SK-N-SH treated with all-trans-retinoic acid at 6 μM for 48 hours (cell line): ENCODE data around the gene DENND4B.

Experiments used
- CREB5 ChIP-seq: fragments of 250-450 bp; sonication (Bioruptor Pico); IDR thresholded peaks from 2 replicates; pipeline ENCODE4 v1.5.1; 2020; ENCODE audit warnings: low read depth, mild to moderate bottlenecking, moderate library complexity
- CSDC2 ChIP-seq: fragments of 250-450 bp; sonication (Bioruptor Pico); IDR thresholded peaks from 2 replicates; pipeline ENCODE4 v1.5.0; 2020; ENCODE audit warnings: mild to moderate bottlenecking, moderate library complexity
- ZNF8 ChIP-seq: fragments of 450-650 bp; formaldehyde crosslinking; IDR thresholded peaks from 2 replicates; pipeline ENCODE4 v1.5.0; 2020; ENCODE audit warnings: mild to moderate bottlenecking, moderate library complexity

DNA sequence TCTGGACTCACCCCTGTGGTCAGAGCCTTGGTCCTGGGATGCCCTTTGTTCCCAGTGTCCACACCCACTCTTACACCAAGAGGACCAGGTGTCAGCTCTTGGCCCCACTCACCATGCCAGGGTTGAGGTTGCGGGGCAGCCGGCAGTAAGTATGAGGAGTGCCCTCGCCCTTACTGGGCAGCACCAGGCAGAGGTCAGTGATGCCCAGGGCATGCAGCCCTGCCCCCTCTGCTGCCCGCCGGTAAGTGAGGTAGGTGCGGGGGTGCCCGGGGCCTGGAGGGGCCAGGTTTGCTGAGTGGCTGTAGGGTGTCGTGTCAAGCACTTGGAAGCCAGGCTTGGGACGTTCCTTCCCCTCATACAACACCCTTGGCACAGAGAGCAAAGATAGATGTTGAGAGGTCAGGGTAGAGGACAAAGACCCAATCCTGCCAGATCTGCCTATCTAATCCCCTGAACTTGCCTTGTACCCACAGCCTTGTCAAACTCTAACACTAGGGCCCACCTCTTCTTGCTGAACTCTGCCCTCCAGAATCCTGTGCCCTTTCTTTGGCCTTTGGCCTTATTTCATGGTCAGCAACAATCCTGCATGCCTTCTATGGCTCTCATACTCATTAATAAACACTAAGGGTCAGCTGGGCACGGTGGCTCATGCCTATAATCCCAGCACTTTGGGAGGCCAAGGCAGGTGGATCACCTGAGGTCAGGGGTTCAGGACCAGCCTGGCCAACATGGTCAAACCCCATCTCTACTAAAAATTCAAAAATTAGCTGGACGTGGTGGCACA, 3.6 kb downstream of the DENND4B start:
- TF ChIP-seq ZNF8 (no peak), CSDC2 (no peak), CREB5 (no peak)
